CD14-positive monocyte (primary cell): Measurements from ENCODE around the gene AFF1. TPM values are rescaled to one million over a fixed set of nuclear protein-coding genes. Genes with fewer than 3 reads are reported as not detected.
A peak's percentile ranks its signal among the peaks of the same experiment; 100 is the strongest.

Experiments
- DNase-seq, 3 donors: peaks; one replicate each; pipeline ENCODE4 v3.0.0-alpha.2; 2011 to 2022
- H2AFZ ChIP-seq: 2 replicates; pipeline ENCODE4 v1.6.0; 2012; ENCODE audit warnings: mild to moderate bottlenecking, low read depth, low read length, inconsistent platforms; ENCODE audit not compliant: insufficient read depth, poor library complexity, severe bottlenecking
- H3K27ac ChIP-seq, 2 donors: 1 replicate in 1 of 2; 2 replicates in 1 of 2; pipeline ENCODE4 v1.5.1; 2012 to 2013; ENCODE audit warnings: low read length in 2 of 2, control low read depth in 1 of 2, inconsistent platforms in 1 of 2, low read depth in 1 of 2, mild to moderate bottlenecking in 1 of 2
- H3K27me3 ChIP-seq, 2 donors: one replicate each; pipeline versions ENCODE4 v1.6.0 to v1.6.1; 2011 to 2013; ENCODE audit warnings: low read length in 2 of 2; ENCODE audit not compliant: control insufficient read depth in 2 of 2, insufficient read depth in 2 of 2
- H3K36me3 ChIP-seq, 2 donors: replicated peaks in 1 of 2; 1 replicate in 1 of 2; 2 replicates in 1 of 2; pipeline versions ENCODE4 v1.5.1 to v1.6.1; 2012 to 2013; ENCODE audit warnings: low read length in 2 of 2, control low read depth in 1 of 2, inconsistent platforms in 1 of 2, mild to moderate bottlenecking in 1 of 2; ENCODE audit not compliant: insufficient read depth in 2 of 2, control insufficient read depth in 1 of 2
- H3K4me1 ChIP-seq, 2 donors: 1 replicate in 1 of 2; 2 replicates in 1 of 2; pipeline versions ENCODE4 v1.5.1 to v1.6.1; 2012 to 2013; ENCODE audit warnings: low read length in 2 of 2, control low read depth in 1 of 2, inconsistent platforms in 1 of 2, mild to moderate bottlenecking in 1 of 2, moderate library complexity in 1 of 2; ENCODE audit not compliant: insufficient read depth in 2 of 2, control insufficient read depth in 1 of 2
- H3K4me2 ChIP-seq: replicated peaks from 2 replicates; pipeline ENCODE3; 2012; ENCODE audit warnings: low read length, moderate library complexity, mild to moderate bottlenecking; ENCODE audit not compliant: poor library complexity, severe bottlenecking; ENCODE audit errors: extremely low read depth
- H3K4me3 ChIP-seq, 3 experiments: fragments of 200-600 bp in 1 of 3; sonication (generic) in 1 of 3; replicated peaks in 1 of 3; 1 replicate in 2 of 3; 2 replicates in 1 of 3; pipeline ENCODE4 v1.5.1; 2011 to 2013; ENCODE audit warnings: low read length in 3 of 3, mild to moderate bottlenecking in 3 of 3, control low read depth in 2 of 3, low read depth in 2 of 3, inconsistent platforms in 1 of 3, moderate library complexity in 1 of 3
- H3K79me2 ChIP-seq: 2 replicates; pipeline ENCODE4 v1.6.0; 2012; ENCODE audit warnings: mild to moderate bottlenecking, control low read depth, inconsistent platforms, low read length, moderate library complexity; ENCODE audit not compliant: insufficient read depth
- H3K9ac ChIP-seq: 2 replicates; pipeline ENCODE4 v1.6.0; 2017; ENCODE audit warnings: low read length, mild to moderate bottlenecking; ENCODE audit not compliant: insufficient read depth, poor library complexity, severe bottlenecking
- H3K9me3 ChIP-seq, 2 donors: replicated peaks in 1 of 2; 1 replicate in 1 of 2; 2 replicates in 1 of 2; pipeline versions ENCODE4 v1.5.1 to v1.6.1; 2012 to 2013; ENCODE audit warnings: low read length in 2 of 2, control low read depth in 1 of 2; ENCODE audit not compliant: control insufficient read depth in 1 of 2, insufficient read depth in 1 of 2
- H4K20me1 ChIP-seq: 2 replicates; pipeline ENCODE4 v1.6.0; 2012; ENCODE audit warnings: mild to moderate bottlenecking, low read length, control low read depth, moderate library complexity; ENCODE audit not compliant: insufficient read depth
- H3K27ac Mint-ChIP-seq, 7 donors: one replicate each; pipeline ENCODE4 v1.8.0; 2020; ENCODE audit warnings: mild to moderate bottlenecking in 7 of 7, mixed read lengths in 7 of 7, moderate library complexity in 6 of 7, inconsistent platforms in 2 of 7
- H3K27me3 Mint-ChIP-seq, 3 donors: one replicate each; pipeline ENCODE4 v1.8.0; 2021 to 2022; ENCODE audit warnings: low read depth in 3 of 3, mild to moderate bottlenecking in 3 of 3, mixed read lengths in 3 of 3, moderate library complexity in 3 of 3, inconsistent platforms in 1 of 3
- H3K36me3 Mint-ChIP-seq, 2 donors: one replicate each; pipeline ENCODE4 v1.8.0; 2020; ENCODE audit warnings: mixed read lengths in 2 of 2, inconsistent platforms in 1 of 2, mild to moderate bottlenecking in 1 of 2
- H3K4me1 Mint-ChIP-seq: one replicate; pipeline ENCODE4 v1.8.0; 2020; ENCODE audit warnings: mild to moderate bottlenecking, mixed read lengths
- H3K4me3 Mint-ChIP-seq, 2 donors: one replicate each; pipeline ENCODE4 v1.8.0; 2020; ENCODE audit warnings: mild to moderate bottlenecking in 2 of 2, mixed read lengths in 2 of 2, moderate library complexity in 1 of 2
- H3K9me3 Mint-ChIP-seq, 7 donors: one replicate each; pipeline ENCODE4 v1.8.0; 2020 to 2022; ENCODE audit warnings: mixed read lengths in 7 of 7, mild to moderate bottlenecking in 6 of 7, moderate library complexity in 6 of 7, inconsistent platforms in 2 of 7
- WGBS: methylation state at CpG from one replicate; pipeline ENCODE4 v1.1.5; 2013; ENCODE audit warnings: missing lambda C conversion rate; ENCODE audit not compliant: insufficient coverage; 5-methylcytosine and 5-hydroxymethylcytosine counted together
- intact Hi-C, 2 donors: fragments of 100-400 bp; cut with micrococcal nuclease; formaldehyde crosslinking; loops; one replicate each; pipeline versions ENCODE4 v1.15.0 to v1.15.1; 2023
- polyA plus RNA-seq, 3 donors: library from polyadenylated mRNA; depleted of rRNA in 1 of 3; unstranded in 2 of 3; stranded (reverse) in 1 of 3; fragments of 300-500 nt in 2 of 3; fragments of >200 nt in 1 of 3; fragmentation: Illumina TruSeq in 2 of 3; gene quantifications; 1 replicate in 2 of 3; 2 replicates in 1 of 3; pipeline ENCODE4 v1.2.3, GENCODE V29; 2012 to 2021
- TF ChIP-seq, protein P1 (sequence below): fragments of 200-600 bp; IDR thresholded peaks from one replicate; pipeline ENCODE4 v1.8.0; 2022; ENCODE audit warnings: antibody characterized with exemption, mild to moderate bottlenecking

The AFF1 gene
- polyA plus RNA-seq, 3 donors = 7.5 to 20.9 (median 16.3) TPM

DNA sequence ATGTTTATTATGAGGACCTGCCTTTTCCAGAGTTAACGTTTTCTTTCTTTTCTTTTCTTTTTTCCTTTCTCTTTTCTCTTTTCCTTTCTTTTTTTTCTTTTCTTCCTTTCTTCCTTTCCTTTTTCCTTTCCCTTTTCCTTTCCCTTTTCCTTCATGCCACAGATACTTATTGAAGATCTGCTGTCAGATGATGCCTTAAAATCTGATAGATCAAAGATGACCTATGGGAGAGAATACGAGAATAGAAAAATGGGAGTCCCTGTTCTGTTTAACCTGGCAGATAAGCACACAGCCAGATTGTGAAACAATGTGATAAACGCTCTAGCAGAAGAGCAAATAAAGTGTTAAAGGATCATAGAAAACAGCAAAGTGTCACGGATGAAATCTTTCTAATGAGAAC lies 38.9 kb downstream of the AFF1 start:
- Histone ChIP-seq H3K27me3 (no peaks in the 10 kb centered on the region), H2AFZ (no peak overlapping the region), H3K27ac (peak overlapping the region in 1 of 2 donors; percentile 64), H3K9ac (no peak overlapping the region), H3K9me3 (no peaks in the 10 kb centered on the region), H4K20me1 (peaks cover 61% of the 10 kb centered on the region), H3K4me1 (peaks cover 26 to 35% of the 10 kb centered on the region in 2 donors), H3K4me3 (no peak overlapping the region), H3K36me3 (no peaks in the 10 kb centered on the region), H3K4me2 (peak overlapping the region; percentile 25), H3K79me2 (peaks cover 91% of the 10 kb centered on the region)
- H3K4me3 Mint-ChIP-seq = no peak overlapping the region
- peak overlapping the region in 4 of 7 donors; percentile 33 to 81 (median 50) for H3K27ac Mint-ChIP-seq
- TF ChIP-seq, protein P1, sequence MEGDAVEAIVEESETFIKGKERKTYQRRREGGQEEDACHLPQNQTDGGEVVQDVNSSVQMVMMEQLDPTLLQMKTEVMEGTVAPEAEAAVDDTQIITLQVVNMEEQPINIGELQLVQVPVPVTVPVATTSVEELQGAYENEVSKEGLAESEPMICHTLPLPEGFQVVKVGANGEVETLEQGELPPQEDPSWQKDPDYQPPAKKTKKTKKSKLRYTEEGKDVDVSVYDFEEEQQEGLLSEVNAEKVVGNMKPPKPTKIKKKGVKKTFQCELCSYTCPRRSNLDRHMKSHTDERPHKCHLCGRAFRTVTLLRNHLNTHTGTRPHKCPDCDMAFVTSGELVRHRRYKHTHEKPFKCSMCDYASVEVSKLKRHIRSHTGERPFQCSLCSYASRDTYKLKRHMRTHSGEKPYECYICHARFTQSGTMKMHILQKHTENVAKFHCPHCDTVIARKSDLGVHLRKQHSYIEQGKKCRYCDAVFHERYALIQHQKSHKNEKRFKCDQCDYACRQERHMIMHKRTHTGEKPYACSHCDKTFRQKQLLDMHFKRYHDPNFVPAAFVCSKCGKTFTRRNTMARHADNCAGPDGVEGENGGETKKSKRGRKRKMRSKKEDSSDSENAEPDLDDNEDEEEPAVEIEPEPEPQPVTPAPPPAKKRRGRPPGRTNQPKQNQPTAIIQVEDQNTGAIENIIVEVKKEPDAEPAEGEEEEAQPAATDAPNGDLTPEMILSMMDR = no peak
- DNase-seq = no peak
- H3K4me1 Mint-ChIP-seq = peaks cover 53% of the 10 kb centered on the region
- 18% methylated on average over 1 of the region's 4 CpGs for WGBS
- H3K27me3 Mint-ChIP-seq = no peaks in the 10 kb centered on the region
- H3K9me3 Mint-ChIP-seq = no peaks in the 10 kb centered on the region
- H3K36me3 Mint-ChIP-seq = peaks cover 0 to 6% of the 10 kb centered on the region in 2 donors
- intact Hi-C loops = loop anchor here in 1 of 2 donors (5.0 kb wide), 1 partner anchor 36 kb away; the partner anchor contains the start of gene AFF1

DNA sequence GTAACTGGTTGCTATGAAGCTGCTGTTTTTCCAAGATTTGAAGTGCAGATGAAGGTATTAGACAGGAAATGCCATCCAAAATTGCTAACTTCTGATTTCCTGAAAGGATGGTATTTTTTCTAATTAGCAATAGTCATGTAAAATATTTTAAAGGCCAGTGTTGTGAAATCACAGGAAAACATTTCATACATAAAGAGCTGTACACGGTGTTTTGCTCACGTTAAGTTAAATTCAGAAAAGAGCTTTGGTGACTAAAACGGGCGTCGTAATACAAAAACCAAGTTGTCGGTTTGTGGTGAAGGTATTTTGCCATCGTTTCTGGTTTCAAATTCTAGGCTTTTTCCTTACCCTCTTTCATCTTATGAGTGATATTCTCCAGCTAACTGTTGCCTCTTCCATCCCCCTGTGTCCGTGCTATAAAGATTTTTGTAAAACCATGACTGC lies 39.8 kb downstream of the AFF1 start:
- Histone ChIP-seq H3K4me3 (no peak overlapping the region), H2AFZ (no peak overlapping the region), H3K4me2 (peak overlapping the region; percentile 33), H3K9ac (no peak overlapping the region), H3K79me2 (peaks cover 91% of the 10 kb centered on the region), H3K27ac (peak overlapping the region in 1 of 2 donors; percentile 60), H4K20me1 (peaks cover 66% of the 10 kb centered on the region), H3K27me3 (no peaks in the 10 kb centered on the region), H3K9me3 (no peaks in the 10 kb centered on the region), H3K4me1 (peaks cover 26 to 35% of the 10 kb centered on the region in 2 donors), H3K36me3 (no peaks in the 10 kb centered on the region)
- H3K36me3 Mint-ChIP-seq = peaks cover 0 to 6% of the 10 kb centered on the region in 2 donors
- peaks cover 53% of the 10 kb centered on the region for H3K4me1 Mint-ChIP-seq
- H3K27me3 Mint-ChIP-seq = no peaks in the 10 kb centered on the region
- DNase-seq = peak in 1 of 3 donors; percentile 26
- TF ChIP-seq, protein P1 = no peak
- no peaks in the 10 kb centered on the region for H3K9me3 Mint-ChIP-seq
- peak overlapping the region; percentile 15 to 93 (median 30) for H3K27ac Mint-ChIP-seq
- peak overlapping the region; percentile 15 to 21 for H3K4me3 Mint-ChIP-seq
- 0% methylated on average over 1 of the region's 8 CpGs for WGBS
- intact Hi-C loops = loop anchor here in 1 of 2 donors (5.0 kb wide), 1 partner anchor 37 kb away; the partner anchor contains the start of gene AFF1
